Mesenchymal stem cell (in vitro differentiated cells and primary cell): ENCODE measurements around the gene AJAP1.

Experiments used
- DNase-seq: peaks from one replicate; pipeline ENCODE4 v3.0.0-alpha.2; 2013
- H2AFZ ChIP-seq: one replicate; pipeline ENCODE4 v1.6.1; 2013; ENCODE audit warnings: low read depth, mild to moderate bottlenecking, control low read depth, inconsistent platforms, low read length, moderate library complexity
- H2AK5ac ChIP-seq: 2 replicates; pipeline ENCODE4 v1.6.1; 2013; ENCODE audit warnings: low read length, moderate library complexity, mild to moderate bottlenecking, inconsistent platforms; ENCODE audit not compliant: severe bottlenecking
- H2BK120ac ChIP-seq: one replicate; pipeline ENCODE4 v1.6.1; 2013; ENCODE audit warnings: low read depth, mild to moderate bottlenecking, inconsistent platforms, low read length, moderate library complexity
- H2BK12ac ChIP-seq, 2 experiments: one replicate each; pipeline ENCODE4 v1.6.1; 2013; ENCODE audit warnings: inconsistent platforms in 2 of 2, low read length in 2 of 2, mild to moderate bottlenecking in 2 of 2, moderate library complexity in 2 of 2, control low read depth in 1 of 2
- H2BK15ac ChIP-seq: one replicate; pipeline ENCODE4 v1.6.1; 2013; ENCODE audit warnings: mild to moderate bottlenecking, low read depth, inconsistent platforms; ENCODE audit not compliant: poor library complexity, severe bottlenecking
- H2BK5ac ChIP-seq: 2 replicates; pipeline ENCODE4 v1.6.1; 2013; ENCODE audit warnings: low read depth, mild to moderate bottlenecking, low read length, control low read depth, inconsistent platforms; ENCODE audit not compliant: poor library complexity, severe bottlenecking
- H3K14ac ChIP-seq, 2 experiments: one replicate each; pipeline ENCODE4 v1.6.1; 2013; ENCODE audit warnings: inconsistent platforms in 2 of 2, low read length in 2 of 2, control low read depth in 1 of 2, mild to moderate bottlenecking in 1 of 2, moderate library complexity in 1 of 2
- H3K18ac ChIP-seq, 2 experiments: one replicate each; pipeline ENCODE4 v1.6.1; 2013; ENCODE audit warnings: inconsistent platforms in 2 of 2, low read length in 2 of 2, control low read depth in 1 of 2, low read depth in 1 of 2, mild to moderate bottlenecking in 1 of 2
- H3K23ac ChIP-seq, 2 experiments: one replicate each; pipeline ENCODE4 v1.6.1; 2013; ENCODE audit warnings: inconsistent platforms in 2 of 2, low read length in 2 of 2, mild to moderate bottlenecking in 2 of 2, moderate library complexity in 2 of 2, control low read depth in 1 of 2
- H3K27ac ChIP-seq: 2 replicates; pipeline ENCODE4 v1.5.1; 2013; ENCODE audit warnings: mild to moderate bottlenecking, moderate library complexity, low read length, control low read depth, inconsistent platforms; ENCODE audit not compliant: poor library complexity, severe bottlenecking
- H3K27me3 ChIP-seq, 2 experiments: 2 replicates each; pipeline versions ENCODE4 v1.6.1 to v1.7.0; 2013; ENCODE audit warnings: low read length in 2 of 2, mild to moderate bottlenecking in 2 of 2, moderate library complexity in 2 of 2, control low read depth in 1 of 2, inconsistent platforms in 1 of 2; ENCODE audit not compliant: control insufficient read depth in 1 of 2, insufficient read depth in 1 of 2
- H3K36me3 ChIP-seq, 2 experiments: 2 replicates each; pipeline versions ENCODE4 v1.6.1 to v1.7.0; 2013; ENCODE audit warnings: low read length in 2 of 2, control low read depth in 1 of 2, inconsistent platforms in 1 of 2, low read depth in 1 of 2, mild to moderate bottlenecking in 1 of 2; ENCODE audit not compliant: insufficient read depth in 2 of 2, control insufficient read depth in 1 of 2
- H3K4ac ChIP-seq, 2 experiments: one replicate each; pipeline ENCODE4 v1.6.1; 2013; ENCODE audit warnings: inconsistent platforms in 2 of 2, low read length in 2 of 2, mild to moderate bottlenecking in 2 of 2, moderate library complexity in 2 of 2, control low read depth in 1 of 2, low read depth in 1 of 2
- H3K4me1 ChIP-seq: 2 replicates; pipeline ENCODE4 v1.6.1; 2013; ENCODE audit warnings: low read depth, low read length, control low read depth; ENCODE audit not compliant: control insufficient read depth, insufficient read depth
- H3K4me2 ChIP-seq: 2 replicates; pipeline ENCODE4 v1.6.1; 2013; ENCODE audit warnings: low read length, mild to moderate bottlenecking, inconsistent platforms; ENCODE audit not compliant: poor library complexity, severe bottlenecking
- H3K4me3 ChIP-seq, 2 experiments: 2 replicates each; pipeline versions ENCODE4 v1.5.1 to v1.7.0; 2013; ENCODE audit warnings: low read length in 2 of 2, mild to moderate bottlenecking in 2 of 2, control low read depth in 1 of 2, low read depth in 1 of 2; ENCODE audit not compliant: insufficient read depth in 1 of 2
- H3K79me1 ChIP-seq: replicated peaks from 2 replicates; pipeline ENCODE4 v1.6.1; 2013; ENCODE audit warnings: mild to moderate bottlenecking, control low read depth, low read length, inconsistent platforms; ENCODE audit not compliant: poor library complexity, severe bottlenecking
- H3K9ac ChIP-seq: 2 replicates; pipeline ENCODE4 v1.7.0; 2013; ENCODE audit warnings: mild to moderate bottlenecking, low read length, moderate library complexity
- H3K9me3 ChIP-seq: 2 replicates; pipeline ENCODE4 v1.7.0; 2013; ENCODE audit warnings: mild to moderate bottlenecking, low read length; ENCODE audit not compliant: control insufficient read depth
- H4K8ac ChIP-seq: one replicate; pipeline ENCODE4 v1.6.1; 2013; ENCODE audit warnings: inconsistent platforms, mild to moderate bottlenecking, low read length, moderate library complexity
- H4K91ac ChIP-seq: one replicate; pipeline ENCODE4 v1.6.1; 2013; ENCODE audit warnings: mild to moderate bottlenecking, low read length, inconsistent platforms
- whole genome bisulfite sequencing: methylation state at CpG from one replicate; pipeline ENCODE4 v1.1.7; 2013; ENCODE audit warnings: mixed read lengths; 5-methylcytosine and 5-hydroxymethylcytosine counted together

AJAP1 gene

GRCh38 chr1:4773226-4773625 is 118.8 kb downstream of the AJAP1 start:
- H2AK5ac ChIP-seq: no peak overlapping the region
- no peak overlapping the region for H3K27ac ChIP-seq
- no peaks in the 10 kb centered on the region for H3K36me3 ChIP-seq
- H4K91ac ChIP-seq: no peak overlapping the region
- H3K4me1 ChIP-seq: no peaks in the 10 kb centered on the region
- H3K4me3 ChIP-seq: no peak overlapping the region
- no peak overlapping the region for H3K18ac ChIP-seq
- H3K14ac ChIP-seq: no peak overlapping the region
- no peaks in the 10 kb centered on the region for H3K79me1 ChIP-seq
- no peak overlapping the region for H2BK15ac ChIP-seq
- H3K23ac ChIP-seq: no peak overlapping the region
- WGBS: 73% methylated on average over 7 of the region's 7 CpGs
- no peak overlapping the region for H2BK120ac ChIP-seq
- H2BK12ac ChIP-seq: no peak overlapping the region
- no peak overlapping the region for H3K9ac ChIP-seq
- no peak overlapping the region for H4K8ac ChIP-seq
- H3K4ac ChIP-seq: no peak overlapping the region
- H2AFZ ChIP-seq: no peak overlapping the region
- no peaks in the 10 kb centered on the region for H3K9me3 ChIP-seq
- no peak overlapping the region for H3K4me2 ChIP-seq
- H3K27me3 ChIP-seq: no peaks in the 10 kb centered on the region
- no peak for DNase-seq
- H2BK5ac ChIP-seq: no peak overlapping the region

- no peak for DNase-seq
- Histone ChIP-seq H2BK15ac (no peak overlapping the region), H2AK5ac (no peak overlapping the region), H3K23ac (no peak overlapping the region), H3K9me3 (no peaks in the 10 kb centered on the region), H2BK12ac (no peak overlapping the region), H3K4ac (no peak overlapping the region), H3K4me3 (no peak overlapping the region), H3K27ac (no peak overlapping the region), H3K14ac (no peak overlapping the region), H4K8ac (no peak overlapping the region), H2BK120ac (no peak overlapping the region), H2AFZ (no peak overlapping the region), H3K9ac (no peak overlapping the region), H2BK5ac (no peak overlapping the region), H3K79me1 (no peaks in the 10 kb centered on the region), H3K27me3 (no peaks in the 10 kb centered on the region), H3K4me1 (no peaks in the 10 kb centered on the region), H4K91ac (no peak overlapping the region), H3K36me3 (no peaks in the 10 kb centered on the region), H3K4me2 (no peak overlapping the region), H3K18ac (no peak overlapping the region)
- WGBS: 87% methylated on average over 9 of the region's 9 CpGs
Measured at GRCh38 chr1:4775506-4775905, 121.1 kb downstream of the AJAP1 start.

DNA sequence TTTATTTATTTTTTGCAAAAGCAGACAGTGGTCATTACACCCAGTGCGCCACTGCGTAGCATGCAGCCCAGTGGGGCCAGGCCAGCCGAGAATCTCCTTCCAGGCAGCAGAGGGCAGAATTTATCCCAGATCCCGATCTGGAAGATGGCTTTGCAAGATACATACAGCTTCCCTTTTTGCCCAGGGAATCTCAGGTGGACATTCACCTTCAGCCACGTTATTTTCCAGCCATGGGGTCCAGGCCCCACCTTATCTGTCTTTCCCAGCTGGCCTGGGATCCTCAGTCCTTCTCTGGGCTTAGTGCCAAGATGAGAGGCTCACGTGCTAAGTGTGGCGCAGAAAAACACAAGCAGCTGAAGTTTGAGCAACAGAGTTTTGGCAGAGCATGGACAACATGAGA is 123.6 kb downstream of the AJAP1 start:
- 61% methylated on average over 7 of the region's 7 CpGs for WGBS
- no peak overlapping the region for H3K18ac ChIP-seq
- H3K14ac ChIP-seq: no peak overlapping the region
- no peaks in the 10 kb centered on the region for H3K9me3 ChIP-seq
- H3K23ac ChIP-seq: no peak overlapping the region
- H3K9ac ChIP-seq: no peak overlapping the region
- H3K4me3 ChIP-seq: no peak overlapping the region
- no peak overlapping the region for H3K4ac ChIP-seq
- no peaks in the 10 kb centered on the region for H3K36me3 ChIP-seq
- H2BK12ac ChIP-seq: no peak overlapping the region
- H4K8ac ChIP-seq: no peak overlapping the region
- no peak overlapping the region for H4K91ac ChIP-seq
- H3K4me1 ChIP-seq: no peaks in the 10 kb centered on the region
- H3K27me3 ChIP-seq: no peaks in the 10 kb centered on the region
- no peak overlapping the region for H2BK120ac ChIP-seq
- H2BK15ac ChIP-seq: no peak overlapping the region
- no peak overlapping the region for H2BK5ac ChIP-seq
- DNase-seq: no peak
- no peak overlapping the region for H3K27ac ChIP-seq
- H2AK5ac ChIP-seq: no peak overlapping the region
- H3K79me1 ChIP-seq: no peaks in the 10 kb centered on the region
- H3K4me2 ChIP-seq: no peak overlapping the region
- H2AFZ ChIP-seq: no peak overlapping the region

DNA sequence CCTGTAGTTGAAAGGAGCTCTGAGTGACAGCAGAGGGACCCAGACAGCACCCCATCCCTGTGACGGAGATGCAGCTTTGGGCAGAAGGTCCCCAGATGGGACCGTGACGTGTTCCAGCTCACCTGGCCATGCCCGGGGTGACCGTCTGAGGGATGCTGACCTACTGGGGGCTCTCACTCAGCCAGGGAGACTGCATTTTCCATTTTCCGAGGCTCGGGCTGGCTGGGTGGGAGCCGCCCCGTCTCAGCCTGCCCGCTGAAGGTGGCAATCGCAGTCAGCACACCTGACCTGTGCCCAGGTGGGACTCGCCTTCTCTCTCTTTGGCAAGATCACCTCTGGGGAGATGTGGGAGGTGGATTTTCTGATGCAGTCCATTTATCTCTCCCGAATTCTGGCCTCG is 127.2 kb downstream of the AJAP1 start:
- Histone ChIP-seq H3K36me3 (no peaks in the 10 kb centered on the region), H2AFZ (no peak overlapping the region), H3K9me3 (no peaks in the 10 kb centered on the region), H3K79me1 (no peaks in the 10 kb centered on the region), H2AK5ac (no peak overlapping the region), H3K4me3 (no peak overlapping the region), H3K9ac (no peak overlapping the region), H3K23ac (no peak overlapping the region), H3K27ac (no peak overlapping the region), H2BK15ac (no peak overlapping the region), H3K4me2 (no peak overlapping the region), H3K14ac (no peak overlapping the region), H3K27me3 (no peaks in the 10 kb centered on the region), H3K18ac (no peak overlapping the region), H3K4ac (no peak overlapping the region), H2BK120ac (no peak overlapping the region), H2BK12ac (no peak overlapping the region), H4K8ac (no peak overlapping the region), H3K4me1 (no peaks in the 10 kb centered on the region), H4K91ac (no peak overlapping the region), H2BK5ac (no peak overlapping the region)
- WGBS: 85% methylated on average over 14 of the region's 14 CpGs
- DNase-seq: no peak
